Kidney (tissue), 14 donors: ENCODE data around the gene RSRC2. TPM values are rescaled to one million over a fixed set of nuclear protein-coding genes. Genes with fewer than 3 reads are reported as not detected.

Experiments used
- DNase-seq, 5 donors: peaks; one replicate each; pipeline ENCODE4 v3.0.0-alpha.2; 2013 to 2020
- FAIRE-seq: peaks from 2 replicates; lab custom pipeline; 2012; peaks lifted over from hg19 to GRCh38; lab: Jason Lieb, UNC
- H3K27ac ChIP-seq, 2 donors: one replicate each; pipeline ENCODE4 v1.7.0; 2013; ENCODE audit warnings: low read depth in 2 of 2, low read length in 2 of 2, inconsistent platforms in 1 of 2
- H3K27me3 ChIP-seq: one replicate; pipeline ENCODE4 v1.7.1; 2013; ENCODE audit warnings: low read length, inconsistent platforms; ENCODE audit not compliant: control insufficient read depth, insufficient read depth
- H3K36me3 ChIP-seq, 3 donors: one replicate each; pipeline versions ENCODE4 v1.7.0 to v1.7.1; 2013; ENCODE audit warnings: low read length in 3 of 3, control low read depth in 1 of 3, inconsistent platforms in 1 of 3; ENCODE audit not compliant: insufficient read depth in 3 of 3, control insufficient read depth in 2 of 3
- H3K4me1 ChIP-seq, 3 donors: one replicate each; pipeline versions ENCODE4 v1.7.0 to v1.7.1; 2013; ENCODE audit warnings: low read length in 3 of 3, inconsistent platforms in 1 of 3, low read depth in 1 of 3; ENCODE audit not compliant: control insufficient read depth in 2 of 3, insufficient read depth in 2 of 3
- H3K4me3 ChIP-seq, 3 donors: one replicate each; pipeline versions ENCODE4 v1.7.0 to v1.8.1; 2013; ENCODE audit warnings: low read length in 3 of 3, control low read depth in 1 of 3, inconsistent platforms in 1 of 3
- H3K9ac ChIP-seq, 3 donors: one replicate each; pipeline versions ENCODE4 v1.7.0 to v1.7.1; 2013; ENCODE audit warnings: low read length in 3 of 3, control low read depth in 1 of 3, inconsistent platforms in 1 of 3
- H3K9me3 ChIP-seq, 3 donors: one replicate each; pipeline versions ENCODE4 v1.7.0 to v1.7.1; 2013; ENCODE audit warnings: low read length in 3 of 3, control low read depth in 1 of 3, inconsistent platforms in 1 of 3; ENCODE audit not compliant: control insufficient read depth in 2 of 3, insufficient read depth in 1 of 3
- CTCF ChIP-seq: IDR thresholded peaks from 3 replicates; pipeline ENCODE4 v1.5.1; 2012; ENCODE audit warnings: mild to moderate bottlenecking, moderate library complexity, borderline replicate concordance; ENCODE audit not compliant: insufficient read depth; ENCODE audit errors: extremely low read depth
- intact Hi-C: fragments of 100-400 bp; cut with DNase I; formaldehyde crosslinking; loops from one replicate; pipeline ENCODE4 v1.11.1; 2022
- polyA plus RNA-seq: library from polyadenylated mRNA; stranded (reverse); fragments of 350-450 nt; fragmentation: Illumina TruSeq; extraction: RNeasy Lipid Tissue Mini Kit (QIAGEN cat#74804); gene quantifications from one replicate; pipeline ENCODE4 v1.2.3, GENCODE V29; 2014; ENCODE audit warnings: low read depth, low replicate concordance; ENCODE audit not compliant: insufficient read depth
- total RNA-seq: library from RNA; stranded (reverse); fragmentation: NEBNext Ultra II Directional; extraction: Animal tissue kit (Norgen Biotek cat#: 25700); gene quantifications from one replicate; pipeline ENCODE4 v1.2.1, GENCODE V29; 2021
- donor health status: control.
- donor health status: control.
- donor health status: control.
- donor health status: control.
- donor health status: control.
- donor health status: DM: yes; HTN: yes; CAD: no.
- donor health status: Normal renal cell carcinoma (clear cell type).

RSRC2 gene
- total and polyA plus RNA-seq, 2 donors from 2014 or later: 39.4 to 73.9 TPM

DNA sequence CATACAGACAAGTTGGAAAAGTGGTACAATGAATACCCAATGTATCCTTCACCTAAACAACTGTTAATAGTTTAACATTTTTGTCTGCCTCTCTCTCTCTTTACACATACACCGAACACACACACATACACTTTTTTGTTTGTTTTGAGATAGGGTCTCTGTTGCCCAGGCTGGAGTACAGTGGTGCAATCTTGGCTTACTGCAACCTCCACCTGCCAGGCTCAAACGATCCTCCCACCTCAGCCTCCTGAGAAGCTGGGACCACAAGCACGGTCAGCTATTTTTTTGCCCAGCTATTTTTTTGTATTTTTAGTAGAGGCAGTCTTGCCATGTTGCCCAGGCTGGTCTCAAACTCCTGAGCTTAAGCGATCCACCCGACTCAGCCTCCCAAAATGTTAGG is 42.8 kb downstream of the RSRC2 start:
- Histone ChIP-seq H3K4me3 (no peak overlapping the region), H3K9ac (no peak overlapping the region), H3K9me3 (no peaks in the 10 kb centered on the region), H3K27me3 (no peaks in the 10 kb centered on the region), H3K4me1 (no peaks in the 10 kb centered on the region), H3K36me3 (peaks cover 9 to 41% (median 20%) of the 10 kb centered on the region in 3 donors), H3K27ac (no peak overlapping the region)
- FAIRE-seq (no peak), DNase-seq (no peak)
- intact Hi-C loops: no loop called here
- no peak for TF ChIP-seq CTCF

DNA sequence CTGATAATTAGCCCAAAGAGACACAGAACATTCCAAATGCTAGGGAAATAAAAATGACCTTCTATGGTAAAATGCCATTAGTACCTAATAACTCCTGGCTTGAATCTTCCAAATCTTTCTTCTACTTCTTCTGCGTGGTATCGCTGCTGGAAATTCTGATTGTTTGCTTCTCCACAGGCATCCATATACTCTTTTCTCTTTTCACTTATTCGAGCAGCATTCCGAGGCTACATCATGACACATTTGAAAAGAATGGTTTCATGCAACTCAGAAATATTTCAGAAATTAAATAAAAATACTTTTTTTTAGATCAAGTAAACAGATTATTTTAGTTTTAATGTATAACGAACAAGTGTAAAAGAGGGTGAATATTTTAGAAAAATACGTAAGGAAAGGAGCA is 44.9 kb downstream of the RSRC2 start:
- peaks cover 11 to 50% (median 25%) of the 10 kb centered on the region in 3 donors for H3K36me3 ChIP-seq
- no peak for TF ChIP-seq CTCF
- DNase-seq: no peak
- no peak for FAIRE-seq
- no peaks in the 10 kb centered on the region for H3K9me3 ChIP-seq
- intact Hi-C loops: no loop called here
- H3K27ac ChIP-seq: no peak overlapping the region
- H3K4me3 ChIP-seq: no peak overlapping the region
- H3K4me1 ChIP-seq: no peaks in the 10 kb centered on the region
- H3K27me3 ChIP-seq: no peaks in the 10 kb centered on the region
- no peak overlapping the region for H3K9ac ChIP-seq

- Histone ChIP-seq H3K9ac (no peak overlapping the region), H3K4me1 (no peaks in the 10 kb centered on the region), H3K36me3 (peaks cover 10 to 56% (median 27%) of the 10 kb centered on the region in 3 donors), H3K27ac (no peak overlapping the region), H3K9me3 (no peaks in the 10 kb centered on the region), H3K4me3 (no peak overlapping the region), H3K27me3 (no peaks in the 10 kb centered on the region)
- no peak for TF ChIP-seq CTCF
- DNase-seq: no peak
- FAIRE-seq: no peak
- intact Hi-C loops: no loop called here
These were observed 46.0 kb downstream of the RSRC2 start for GRCh38 chr12:122480753-122481152.

- Histone ChIP-seq H3K9ac (no peak overlapping the region), H3K27ac (no peak overlapping the region), H3K4me3 (no peak overlapping the region), H3K4me1 (peaks cover 0 to 2% (median 0%) of the 10 kb centered on the region in 3 donors), H3K27me3 (no peaks in the 10 kb centered on the region), H3K9me3 (no peaks in the 10 kb centered on the region), H3K36me3 (peaks cover 9 to 31% (median 30%) of the 10 kb centered on the region in 3 donors)
- DNase-seq: no peak
- TF ChIP-seq CTCF: no peak
- FAIRE-seq: no peak
- intact Hi-C loops: loop anchor here (10.0 kb wide), 1 partner anchor 70 kb away; no protein-coding TSS in a partner anchor
These were observed 52.4 kb downstream of the RSRC2 start for GRCh38 chr12:122474324-122474716.
